Prostate gland (tissue), 2 donors: ENCODE measurements around the gene LRRC23.
"Not testable (repeated sequence)": the region's sequence is repeated elsewhere in the genome, so short reads cannot be mapped to it uniquely, and the experiment has no call there.

ENCODE experiments used
- CTCF ChIP-seq, 4 experiments: fragments of 200-600 bp in 2 of 4; fragments of 450-650 bp in 2 of 4; sonication (generic) in 2 of 4; IDR thresholded peaks; 1 replicate in 3 of 4; 2 replicates in 1 of 4; pipeline ENCODE4 v1.5.1; 2016 to 2019; ENCODE audit warnings: antibody characterized with exemption in 4 of 4, mild to moderate bottlenecking in 2 of 4, moderate library complexity in 2 of 4
- POLR2AphosphoS5 ChIP-seq: sonication (generic); formaldehyde crosslinking; IDR thresholded peaks from one replicate; pipeline ENCODE4 v1.6.1; 2017; ENCODE audit warnings: antibody characterized with exemption

- not testable (repeated sequence) for TF ChIP-seq CTCF (IDR thresholded peaks at IDR 0.05); POLR2AphosphoS5
These were observed 39.3 kb upstream of the LRRC23 start for GRCh38 chr12:6865307-6865706.
